ENCODE results near the gene SCYL3. TPM values are rescaled to one million over a fixed set of nuclear protein-coding genes. Genes with fewer than 3 reads are reported as not detected.
A peak's percentile ranks its signal among the peaks of the same experiment; 100 is the strongest.

SCYL3 gene, protein sequence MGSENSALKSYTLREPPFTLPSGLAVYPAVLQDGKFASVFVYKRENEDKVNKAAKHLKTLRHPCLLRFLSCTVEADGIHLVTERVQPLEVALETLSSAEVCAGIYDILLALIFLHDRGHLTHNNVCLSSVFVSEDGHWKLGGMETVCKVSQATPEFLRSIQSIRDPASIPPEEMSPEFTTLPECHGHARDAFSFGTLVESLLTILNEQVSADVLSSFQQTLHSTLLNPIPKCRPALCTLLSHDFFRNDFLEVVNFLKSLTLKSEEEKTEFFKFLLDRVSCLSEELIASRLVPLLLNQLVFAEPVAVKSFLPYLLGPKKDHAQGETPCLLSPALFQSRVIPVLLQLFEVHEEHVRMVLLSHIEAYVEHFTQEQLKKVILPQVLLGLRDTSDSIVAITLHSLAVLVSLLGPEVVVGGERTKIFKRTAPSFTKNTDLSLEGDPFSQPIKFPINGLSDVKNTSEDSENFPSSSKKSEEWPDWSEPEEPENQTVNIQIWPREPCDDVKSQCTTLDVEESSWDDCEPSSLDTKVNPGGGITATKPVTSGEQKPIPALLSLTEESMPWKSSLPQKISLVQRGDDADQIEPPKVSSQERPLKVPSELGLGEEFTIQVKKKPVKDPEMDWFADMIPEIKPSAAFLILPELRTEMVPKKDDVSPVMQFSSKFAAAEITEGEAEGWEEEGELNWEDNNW
- 9.6 and 12.7 TPM in 2 replicates for total RNA-seq (ENCODE audit: low replicate concordance)

- DNase-seq (ENCODE audit: low read depth) = peak; percentile 99
- TF ChIP-seq, protein P1, sequence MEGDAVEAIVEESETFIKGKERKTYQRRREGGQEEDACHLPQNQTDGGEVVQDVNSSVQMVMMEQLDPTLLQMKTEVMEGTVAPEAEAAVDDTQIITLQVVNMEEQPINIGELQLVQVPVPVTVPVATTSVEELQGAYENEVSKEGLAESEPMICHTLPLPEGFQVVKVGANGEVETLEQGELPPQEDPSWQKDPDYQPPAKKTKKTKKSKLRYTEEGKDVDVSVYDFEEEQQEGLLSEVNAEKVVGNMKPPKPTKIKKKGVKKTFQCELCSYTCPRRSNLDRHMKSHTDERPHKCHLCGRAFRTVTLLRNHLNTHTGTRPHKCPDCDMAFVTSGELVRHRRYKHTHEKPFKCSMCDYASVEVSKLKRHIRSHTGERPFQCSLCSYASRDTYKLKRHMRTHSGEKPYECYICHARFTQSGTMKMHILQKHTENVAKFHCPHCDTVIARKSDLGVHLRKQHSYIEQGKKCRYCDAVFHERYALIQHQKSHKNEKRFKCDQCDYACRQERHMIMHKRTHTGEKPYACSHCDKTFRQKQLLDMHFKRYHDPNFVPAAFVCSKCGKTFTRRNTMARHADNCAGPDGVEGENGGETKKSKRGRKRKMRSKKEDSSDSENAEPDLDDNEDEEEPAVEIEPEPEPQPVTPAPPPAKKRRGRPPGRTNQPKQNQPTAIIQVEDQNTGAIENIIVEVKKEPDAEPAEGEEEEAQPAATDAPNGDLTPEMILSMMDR (IDR thresholded peaks at IDR 0.05; ENCODE audit: insufficient read depth, low read length) = no peak
- H3K4me3 ChIP-seq (ENCODE audit: low read depth, low read length) = peak within 1 kb of the TSS; percentile 88
Measured at GRCh38 chr1:169893645-169894423, at the start of gene SCYL3. Gene SCYL3, minus strand, starts transcription at chr1:169893896. Its CDS starts 5,056 bp downstream, at chr1:169888840.

DNA sequence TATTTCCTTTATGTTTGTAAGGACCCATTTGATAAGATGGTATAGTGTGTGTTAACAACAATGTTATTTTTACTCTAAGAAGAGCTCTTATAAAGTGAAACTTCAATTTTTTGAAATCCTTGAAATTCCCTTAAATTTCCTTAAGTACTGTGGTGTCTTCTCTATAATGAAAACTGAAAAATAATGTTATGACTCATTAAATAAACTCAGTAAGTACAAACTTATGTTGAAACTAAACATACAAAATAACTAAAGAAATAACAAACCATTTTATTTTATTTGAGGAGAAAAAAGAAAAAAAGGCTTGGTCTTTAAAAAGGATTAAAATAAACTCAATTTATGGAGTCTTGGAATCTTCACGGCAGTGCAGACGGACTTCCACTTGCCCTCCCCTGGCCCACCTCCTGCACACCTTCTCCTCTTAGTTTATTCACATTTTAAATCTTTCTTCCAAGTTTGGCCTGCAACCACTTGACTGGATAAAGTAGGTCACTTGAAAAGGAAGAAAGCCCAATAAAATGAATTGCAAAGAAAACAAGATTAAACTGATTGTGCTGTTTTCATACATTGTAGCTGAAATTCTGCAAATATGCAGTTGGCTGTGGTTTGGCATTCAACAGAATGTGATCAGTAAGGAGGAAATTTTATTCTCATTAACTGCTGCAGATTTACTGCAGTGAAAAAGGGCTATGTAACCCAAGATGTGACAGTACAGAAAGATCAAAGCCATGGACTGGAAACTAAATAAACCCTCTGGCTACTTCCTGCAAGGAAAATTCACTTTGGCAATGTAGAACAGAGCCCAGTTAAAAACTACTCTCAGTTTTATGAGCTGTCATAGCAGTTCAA lies 48.5 kb upstream of the SCYL3 start:
- TF ChIP-seq, protein P1 (IDR thresholded peaks at IDR 0.05; ENCODE audit: insufficient read depth, low read length) = no peak
- H3K4me3 ChIP-seq (ENCODE audit: low read depth, low read length) = no peak overlapping the region
- DNase-seq (ENCODE audit: low read depth) = peak; percentile 64

GRCh38 chr1:169933984-169934725 lies 40.5 kb upstream of the SCYL3 start:
- peak; percentile 66 for DNase-seq (ENCODE audit: low read depth)
- TF ChIP-seq, protein P1 (IDR thresholded peaks at IDR 0.05; ENCODE audit: insufficient read depth, low read length) = no peak
- H3K4me3 ChIP-seq (ENCODE audit: low read depth, low read length) = no peak overlapping the region

GRCh38 chr1:169931795-169932231 lies 38.1 kb upstream of the SCYL3 start:
- H3K4me3 ChIP-seq (ENCODE audit: low read depth, low read length) = no peak overlapping the region
- TF ChIP-seq, protein P1 (IDR thresholded peaks at IDR 0.05; ENCODE audit: insufficient read depth, low read length) = no peak
- DNase-seq (ENCODE audit: low read depth) = peak; percentile 51

GRCh38 chr1:169929210-169929526 lies 35.5 kb upstream of the SCYL3 start:
- TF ChIP-seq, protein P1 (IDR thresholded peaks at IDR 0.05; ENCODE audit: insufficient read depth, low read length) = no peak
- H3K4me3 ChIP-seq (ENCODE audit: low read depth, low read length) = no peak overlapping the region
- no peak for DNase-seq (ENCODE audit: low read depth)
